Lung microvascular endothelial cell (primary cell): ENCODE data around the gene NTNG2. TPM values are rescaled to one million over a fixed set of nuclear protein-coding genes. Genes with fewer than 3 reads are reported as not detected.

ENCODE experiments used
- DNase-seq, 2 donors: peaks; one replicate each; pipeline versions ENCODE4 v3.0.0 to v3.0.0-alpha.2; 2010; ENCODE audit warnings: low read depth in 2 of 2
- total RNA-seq: library from RNA; depleted of rRNA; stranded (reverse); fragments of >200 nt; gene quantifications from 2 replicates; pipeline ENCODE4 v1.2.1, GENCODE V29; 2014

NTNG2 gene
- total RNA-seq, 1 donor from 2014 or later, result 0.40 TPM

DNA sequence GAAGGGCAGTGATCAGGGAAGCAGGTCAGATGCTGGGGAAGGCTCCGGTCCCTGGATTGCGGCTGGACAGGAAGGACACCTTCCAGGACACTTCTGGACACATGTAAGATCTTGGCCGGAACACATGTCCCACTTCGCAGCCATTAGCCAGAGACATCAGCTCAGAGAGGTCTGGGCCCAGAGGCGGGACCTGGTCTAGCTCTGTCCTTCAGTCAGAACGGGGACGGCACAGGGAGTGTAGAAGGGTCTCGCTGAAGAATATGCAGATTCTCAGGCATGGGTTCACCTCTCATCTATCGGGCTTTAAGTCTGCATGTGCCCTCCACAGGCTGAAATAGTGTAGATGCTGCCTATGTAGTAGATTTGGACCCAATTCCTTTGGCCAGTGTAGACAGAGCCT, 73.3 kb downstream of the NTNG2 start:
- no peak for DNase-seq

- DNase-seq, result peak; percentile 66 to 81
Observed at GRCh38 chr9:132235894-132236661, 74.2 kb downstream of the NTNG2 start.

DNA sequence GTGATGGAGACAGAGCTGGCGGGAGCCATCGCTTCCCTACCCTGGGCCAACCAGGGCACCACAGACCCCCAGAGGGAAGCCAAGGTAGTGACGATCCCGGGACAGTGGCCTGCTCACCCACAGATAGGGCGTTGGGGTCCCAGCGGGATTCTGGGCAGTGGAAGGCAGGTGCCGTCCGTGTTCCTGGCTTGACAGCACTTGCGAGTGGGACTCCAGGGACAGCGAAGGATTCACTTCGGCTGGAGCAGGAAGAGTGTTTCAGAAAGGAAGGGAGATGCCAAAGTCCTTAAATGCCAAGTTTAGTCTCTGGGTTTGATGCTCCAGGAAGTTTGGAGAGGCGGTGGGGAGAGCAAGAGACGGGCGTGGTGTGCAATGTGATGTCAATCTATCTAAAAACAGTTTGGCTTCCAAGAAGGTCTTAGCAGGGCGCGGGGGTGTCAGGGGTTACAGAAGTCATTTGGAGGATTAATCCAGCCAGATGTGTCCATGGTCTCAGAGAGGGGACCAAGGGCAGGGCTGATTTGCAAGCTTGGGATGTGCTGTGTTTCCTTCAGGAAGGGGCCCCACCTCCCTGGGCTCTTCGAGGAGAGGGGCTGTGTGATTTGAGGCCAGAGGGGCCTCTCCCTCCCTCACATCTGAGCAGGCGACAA, 74.9 kb downstream of the NTNG2 start:
- no peak for DNase-seq

GRCh38 chr9:132237481-132237880, 75.6 kb downstream of the NTNG2 start:
- no peak for DNase-seq

- DNase-seq, result no peak
Observed at GRCh38 chr9:132238026-132238972, 76.4 kb downstream of the NTNG2 start.

- peak in 1 of 2 donors; percentile 61 for DNase-seq
Observed at GRCh38 chr9:132238992-132239391, 77.1 kb downstream of the NTNG2 start.

DNA sequence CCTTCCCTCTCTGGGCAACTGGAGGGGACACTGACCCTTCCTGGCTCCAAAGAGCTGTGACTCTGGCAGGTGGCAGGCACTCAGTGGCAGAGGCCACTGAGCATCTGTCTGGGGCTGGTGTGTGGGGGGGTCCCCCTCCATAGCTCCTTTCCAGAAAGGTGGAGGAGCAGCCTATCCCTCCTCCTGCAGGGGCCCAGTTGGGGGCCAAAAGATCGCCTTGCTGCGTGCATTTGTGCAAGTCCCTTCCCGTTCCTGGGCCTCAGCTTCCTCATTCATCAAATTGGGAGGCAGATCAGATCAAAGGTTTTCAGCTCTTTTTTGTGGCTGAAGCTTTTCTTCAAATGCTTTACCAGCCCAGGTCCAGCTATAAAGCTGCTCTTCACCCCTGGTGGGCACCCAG, 77.7 kb downstream of the NTNG2 start:
- no peak for DNase-seq

DNA sequence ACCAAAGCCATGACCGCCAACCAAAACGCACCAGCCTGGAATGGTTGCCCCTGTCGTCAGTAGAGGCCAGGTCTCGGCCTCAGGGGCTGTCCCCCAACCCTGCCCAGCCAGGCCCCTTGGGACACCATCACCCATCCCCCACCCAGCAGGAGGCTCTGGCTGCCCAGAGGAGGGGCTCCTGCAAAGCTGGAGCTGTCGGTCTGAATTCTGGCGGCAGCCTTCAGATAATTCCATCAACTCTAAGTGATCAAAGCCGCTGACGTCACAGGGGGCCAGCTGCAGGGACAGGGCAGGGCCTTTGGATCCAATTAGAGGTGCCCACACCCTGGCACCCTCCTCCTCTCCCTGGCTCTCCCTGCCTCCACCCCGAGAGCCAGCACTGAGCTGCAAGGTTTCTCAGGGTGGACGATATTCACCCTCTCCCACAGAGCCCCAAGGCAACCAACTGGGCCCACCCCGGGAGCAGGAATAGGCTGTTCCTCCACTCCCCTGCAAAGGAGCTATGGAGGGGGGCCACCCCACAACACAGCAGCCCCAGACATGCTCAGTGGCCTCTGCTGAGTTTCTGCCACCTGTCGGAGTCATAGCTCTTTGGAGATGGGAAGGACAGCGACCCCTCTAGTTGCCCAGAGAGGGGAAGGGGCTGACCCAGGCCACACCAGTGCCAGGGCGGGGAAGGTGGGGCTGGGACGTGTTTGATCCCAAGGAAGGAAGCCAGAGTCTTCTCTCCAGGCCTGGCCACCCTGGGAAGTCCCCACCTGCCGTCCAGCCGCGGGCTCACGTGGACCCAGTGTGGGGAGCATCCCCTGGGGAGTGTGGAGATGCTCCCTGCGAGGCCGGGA, 78.4 kb downstream of the NTNG2 start:
- DNase-seq, result no peak

GRCh38 chr9:132240841-132241482, 79.1 kb downstream of the NTNG2 start:
- peak; percentile 88 to 98 for DNase-seq

DNA sequence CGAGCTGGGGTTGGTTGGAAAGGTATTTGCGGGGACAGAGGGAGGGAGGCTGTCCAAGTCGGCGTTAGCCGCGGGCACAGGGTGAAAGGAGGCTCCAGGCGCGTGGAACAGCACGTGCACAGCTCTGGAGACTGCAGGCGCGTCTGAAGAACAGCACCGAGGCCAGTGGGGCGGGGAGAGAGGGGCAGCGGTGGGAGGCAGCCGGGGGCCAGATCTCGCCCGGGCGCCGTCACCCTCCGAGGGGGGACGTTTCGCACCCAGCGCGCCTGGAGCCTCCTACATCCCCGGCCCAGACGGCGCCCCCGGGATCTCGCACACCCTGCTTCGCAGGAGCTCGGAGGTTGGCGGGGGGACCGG, 79.6 kb downstream of the NTNG2 start:
- no peak for DNase-seq

DNA sequence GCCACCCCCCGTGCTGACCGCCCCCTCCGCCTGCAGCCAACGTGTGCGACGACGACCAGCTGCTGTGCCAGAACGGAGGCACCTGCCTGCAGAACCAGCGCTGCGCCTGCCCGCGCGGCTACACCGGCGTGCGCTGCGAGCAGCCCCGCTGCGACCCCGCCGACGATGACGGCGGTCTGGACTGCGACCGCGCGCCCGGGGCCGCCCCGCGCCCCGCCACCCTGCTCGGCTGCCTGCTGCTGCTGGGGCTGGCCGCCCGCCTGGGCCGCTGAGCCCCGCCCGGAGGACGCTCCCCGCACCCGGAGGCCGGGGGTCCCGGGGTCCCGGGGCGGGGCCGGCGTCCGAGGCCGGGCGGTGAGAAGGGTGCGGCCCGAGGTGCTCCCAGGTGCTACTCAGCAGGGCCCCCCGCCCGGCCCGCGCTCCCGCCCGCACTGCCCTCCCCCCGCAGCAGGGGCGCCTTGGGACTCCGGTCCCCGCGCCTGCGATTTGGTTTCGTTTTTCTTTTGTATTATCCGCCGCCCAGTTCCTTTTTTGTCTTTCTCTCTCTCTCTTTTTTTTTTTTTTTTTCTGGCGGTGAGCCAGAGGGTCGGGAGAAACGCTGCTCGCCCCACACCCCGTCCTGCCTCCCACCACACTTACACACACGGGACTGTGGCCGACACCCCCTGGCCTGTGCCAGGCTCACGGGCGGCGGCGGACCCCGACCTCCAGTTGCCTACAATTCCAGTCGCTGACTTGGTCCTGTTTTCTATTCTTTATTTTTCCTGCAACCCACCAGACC, 80.2 kb downstream of the NTNG2 start:
- peak in 1 of 2 donors; percentile 49 for DNase-seq

DNA sequence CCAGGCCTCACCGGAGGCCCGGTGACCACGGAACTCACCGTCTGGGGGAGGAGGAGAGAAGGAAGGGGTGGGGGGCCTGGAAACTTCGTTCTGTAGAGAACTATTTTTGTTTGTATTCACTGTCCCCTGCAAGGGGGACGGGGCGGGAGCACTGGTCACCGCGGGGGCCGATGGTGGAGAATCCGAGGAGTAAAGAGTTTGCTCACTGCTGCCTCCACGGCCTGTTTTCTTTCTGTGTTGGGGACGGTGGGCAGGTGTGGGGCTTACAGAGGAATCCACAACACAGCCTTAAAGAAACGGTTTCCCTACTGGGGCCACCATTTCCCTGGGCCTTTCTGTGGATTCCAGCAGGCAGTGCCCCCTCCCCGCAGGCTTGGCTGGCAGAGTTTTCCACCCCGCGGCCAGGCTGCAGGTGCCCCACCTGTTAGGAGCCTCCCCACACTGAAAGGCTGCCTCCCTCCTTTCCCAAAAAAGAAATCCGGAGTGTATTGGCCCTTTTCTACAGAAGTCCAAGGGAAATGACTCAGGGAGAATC, 80.8 kb downstream of the NTNG2 start:
- no peak for DNase-seq

GRCh38 chr9:132243156-132244074, 81.6 kb downstream of the NTNG2 start:
- no peak for DNase-seq

GRCh38 chr9:132244582-132245455, 83.0 kb downstream of the NTNG2 start:
- no peak for DNase-seq

GRCh38 chr9:132245465-132245864, 83.6 kb downstream of the NTNG2 start:
- DNase-seq, result no peak

- no peak for DNase-seq
Observed at GRCh38 chr9:132247942-132248341, 86.1 kb downstream of the NTNG2 start.

DNA sequence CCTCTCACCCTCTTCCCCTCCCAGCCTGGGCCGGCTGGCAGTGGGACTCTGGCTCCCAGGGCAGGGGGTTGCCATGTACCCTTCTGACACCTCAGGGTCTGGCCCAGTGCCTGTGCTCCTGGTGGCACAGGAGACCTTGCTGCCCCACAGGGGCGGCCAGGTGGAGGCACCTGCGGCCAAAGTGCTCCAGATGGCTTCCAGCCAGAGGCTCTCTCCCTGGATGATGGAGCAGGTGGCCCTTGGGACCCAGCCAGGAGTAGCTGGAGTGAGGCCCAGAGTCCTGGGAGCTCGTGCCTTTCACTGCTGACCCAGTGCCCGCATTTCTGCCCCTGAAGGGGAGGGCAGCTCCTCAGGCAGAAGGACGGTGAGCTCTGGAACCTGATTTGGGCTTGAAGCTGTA, 87.3 kb downstream of the NTNG2 start:
- DNase-seq, result no peak

DNA sequence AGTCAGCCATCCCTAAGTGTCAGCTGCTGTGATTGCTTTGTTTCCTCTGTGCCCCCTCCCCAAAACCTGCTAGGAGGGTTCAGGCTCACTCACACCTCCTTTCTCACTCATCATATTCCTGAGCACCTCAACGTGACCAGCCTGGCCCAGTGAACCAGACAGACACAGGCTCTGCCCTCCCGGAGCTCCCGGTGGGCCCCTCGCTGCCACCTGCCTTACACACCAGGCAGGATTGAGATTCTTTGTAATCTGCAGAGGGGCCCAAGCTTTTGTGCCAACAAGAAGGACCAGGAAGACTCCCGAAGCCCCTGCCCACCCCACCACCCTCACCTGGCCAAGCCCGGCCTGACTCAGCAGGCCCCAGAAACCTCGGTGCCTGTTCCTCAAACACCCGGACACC, 87.8 kb downstream of the NTNG2 start:
- DNase-seq, result no peak
